Activated CD4-positive, alpha-beta T cell treated with anti-CD3 and anti-CD28 coated beads for 4 hours (primary cell): ENCODE results near the gene STAMBPL1.

Experiments used
- DNase-seq, 2 donors: peaks; one replicate each; pipeline ENCODE4 v3.0.0-alpha.2; 2020

Gene STAMBPL1

DNA sequence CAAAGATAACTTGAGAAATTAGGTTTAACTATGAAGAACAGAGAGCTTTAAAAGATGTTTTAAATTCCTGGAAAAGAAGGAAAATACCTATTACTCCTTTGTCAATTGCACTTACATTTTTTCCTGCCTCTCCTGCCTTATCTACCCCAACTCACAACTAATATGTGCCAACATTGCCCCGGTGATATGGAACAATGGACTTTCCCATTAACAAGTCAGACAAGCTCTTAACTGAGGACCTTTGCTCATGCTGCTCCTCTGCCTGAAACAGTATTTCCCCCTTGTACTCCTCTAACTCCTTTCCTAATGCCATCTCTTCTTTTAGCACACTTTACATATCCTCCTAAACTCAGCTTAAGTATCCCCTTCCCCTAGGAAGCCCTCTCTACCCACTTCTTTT lies 77.3 kb downstream of the STAMBPL1 start:
- no peak for DNase-seq

GRCh38 chr10:88958721-88959120 lies 78.7 kb downstream of the STAMBPL1 start:
- DNase-seq = no peak

GRCh38 chr10:88960802-88961201 lies 80.8 kb downstream of the STAMBPL1 start:
- DNase-seq = no peak

DNA sequence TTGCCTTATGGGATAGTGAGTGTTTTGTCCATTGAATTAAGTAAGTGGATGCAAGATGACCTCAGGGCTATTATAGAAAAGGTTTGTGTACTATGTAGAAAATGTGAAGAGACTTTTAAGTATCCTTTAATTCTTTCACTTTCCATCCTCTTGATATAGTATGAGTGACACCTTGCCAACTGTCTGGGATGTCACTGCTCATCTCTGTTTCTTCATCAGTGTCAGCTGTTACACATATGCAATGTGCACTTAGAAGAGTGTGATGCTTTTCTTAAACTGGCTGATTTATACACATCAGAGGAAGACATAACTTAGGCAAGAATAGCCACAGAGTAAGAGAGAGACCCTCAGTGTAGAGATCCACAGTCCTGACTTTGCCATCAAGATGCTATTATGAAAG lies 81.2 kb downstream of the STAMBPL1 start:
- DNase-seq = no peak

DNA sequence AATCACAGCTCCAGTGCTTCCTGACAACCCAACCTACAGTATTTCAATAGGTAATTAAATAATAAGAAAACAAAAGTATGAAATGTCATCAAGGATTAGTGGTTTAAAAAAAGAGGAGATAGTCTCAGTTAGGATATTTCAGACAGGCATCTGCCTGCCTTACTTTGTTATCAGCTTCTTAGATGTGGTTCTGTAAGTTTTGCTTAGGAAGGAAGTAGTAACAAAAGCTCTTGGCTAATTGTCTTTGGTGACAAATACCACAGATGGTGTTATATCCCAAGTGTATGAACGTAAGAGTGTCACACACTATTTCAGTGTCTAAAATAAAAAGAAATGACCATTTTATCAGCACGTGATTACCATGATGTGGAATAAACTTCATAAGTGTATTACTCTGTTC lies 82.3 kb downstream of the STAMBPL1 start:
- no peak for DNase-seq

- no peak for DNase-seq
Measured at GRCh38 chr10:88963318-88963717, 83.3 kb downstream of the STAMBPL1 start.

GRCh38 chr10:88964360-88964759 lies 84.3 kb downstream of the STAMBPL1 start:
- no peak for DNase-seq

- DNase-seq = no peak
Measured at GRCh38 chr10:88964869-88965415, 84.9 kb downstream of the STAMBPL1 start.

GRCh38 chr10:88966797-88967196 lies 86.8 kb downstream of the STAMBPL1 start:
- no peak for DNase-seq

GRCh38 chr10:88968391-88968790 lies 88.3 kb downstream of the STAMBPL1 start:
- no peak for DNase-seq

- DNase-seq = no peak
Measured at GRCh38 chr10:88971221-88972061, 91.4 kb downstream of the STAMBPL1 start.
